ENCODE data around the gene PWWP2B.

The PWWP2B gene

DNA sequence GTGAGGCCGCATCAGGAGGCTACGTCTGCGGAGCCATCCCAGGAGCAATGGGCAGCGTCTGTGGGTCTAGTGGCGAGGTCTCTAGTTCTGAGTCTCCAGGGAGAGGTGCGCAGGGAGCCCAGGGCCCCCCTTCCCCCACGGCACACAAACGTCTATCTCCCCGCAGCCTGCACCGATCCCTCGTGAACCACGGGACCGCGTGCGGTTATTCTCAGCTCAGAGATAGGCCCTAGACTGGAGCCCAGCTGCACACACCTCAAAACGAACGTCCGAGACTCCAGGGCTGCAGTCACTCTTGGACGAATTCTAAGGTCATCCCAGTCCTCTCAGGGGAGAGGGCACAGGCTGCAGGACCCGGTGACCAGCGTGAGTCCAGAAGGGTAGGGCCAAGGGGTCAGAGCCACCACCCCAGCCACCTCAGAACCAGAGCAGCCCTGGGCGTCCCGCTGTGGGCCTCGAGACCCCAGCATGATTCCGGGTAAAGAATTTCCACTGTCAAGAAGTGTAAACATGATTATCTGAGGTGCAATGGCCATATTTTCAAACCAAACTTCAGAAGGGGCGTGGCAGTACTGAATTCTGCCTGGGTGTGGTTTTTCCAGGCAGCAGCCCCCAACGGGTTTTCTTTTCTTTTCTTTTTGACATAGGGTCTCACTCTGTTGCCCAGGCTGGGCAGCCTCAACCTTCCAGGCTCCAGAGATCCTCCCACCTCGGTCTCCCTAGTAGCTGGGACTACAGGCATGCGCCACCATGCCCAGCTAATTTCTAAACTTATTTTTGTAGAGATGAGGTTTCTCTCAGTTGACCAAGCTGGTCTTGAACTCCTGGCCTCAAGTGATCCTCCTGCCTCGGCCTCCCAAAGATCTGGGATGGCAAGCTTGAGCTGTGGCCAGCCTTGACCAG lies 57.5 kb downstream of the PWWP2B start:
- Histone ChIP-seq H2AFZ (ENCODE audit: low read length) (no peak overlapping the region), H3K9me3 (ENCODE audit: low read length) (no peaks in the 10 kb centered on the region), H3K27ac (ENCODE audit: low read depth, low read length, poor library complexity, severe bottlenecking) (no peak overlapping the region), H3K9me2 (ENCODE audit: low read depth, low read length) (no peaks in the 10 kb centered on the region), H3K27me3 (ENCODE audit: insufficient read depth, low read length) (no peaks in the 10 kb centered on the region), H3K79me2 (ENCODE audit: insufficient read depth, low read length) (no peaks in the 10 kb centered on the region), H3K4me2 (ENCODE audit: low read length) (no peak overlapping the region), H3K36me3 (ENCODE audit: insufficient read depth, low read length) (no peaks in the 10 kb centered on the region), H3K4me1 (ENCODE audit: insufficient read depth, low read length, severe bottlenecking) (peaks cover 6% of the 10 kb centered on the region), H3K4me3 (ENCODE audit: low read depth, low read length, poor library complexity, severe bottlenecking) (no peak overlapping the region), H4K20me1 (ENCODE audit: insufficient read depth, low read length) (no peaks in the 10 kb centered on the region), H3F3A (ENCODE audit: insufficient read depth, low read length) (no peaks in the 10 kb centered on the region), H3K9ac (ENCODE audit: low read length) (no peak overlapping the region)
- TF ChIP-seq CTCF (IDR thresholded peaks at IDR 0.05; ENCODE audit: low read length) = no peak
- TF ChIP-seq EZH2 (IDR thresholded peaks at IDR 0.05; ENCODE audit: borderline replicate concordance, low read length) = no peak

GRCh38 chr10:132455441-132455971 lies 58.5 kb downstream of the PWWP2B start:
- no peaks in the 10 kb centered on the region for H3K9me2 ChIP-seq (ENCODE audit: low read depth, low read length)
- no peaks in the 10 kb centered on the region for H3K9me3 ChIP-seq (ENCODE audit: low read length)
- no peaks in the 10 kb centered on the region for H3K36me3 ChIP-seq (ENCODE audit: insufficient read depth, low read length)
- no peak overlapping the region for H3K27ac ChIP-seq (ENCODE audit: low read depth, low read length, poor library complexity, severe bottlenecking)
- no peaks in the 10 kb centered on the region for H3K27me3 ChIP-seq (ENCODE audit: insufficient read depth, low read length)
- no peak overlapping the region for H3K9ac ChIP-seq (ENCODE audit: low read length)
- H3K4me2 ChIP-seq (ENCODE audit: low read length) = no peak overlapping the region
- H3K79me2 ChIP-seq (ENCODE audit: insufficient read depth, low read length) = no peaks in the 10 kb centered on the region
- peaks cover 6% of the 10 kb centered on the region for H3K4me1 ChIP-seq (ENCODE audit: insufficient read depth, low read length, severe bottlenecking)
- no peaks in the 10 kb centered on the region for H3F3A ChIP-seq (ENCODE audit: insufficient read depth, low read length)
- no peak overlapping the region for H2AFZ ChIP-seq (ENCODE audit: low read length)
- no peaks in the 10 kb centered on the region for H4K20me1 ChIP-seq (ENCODE audit: insufficient read depth, low read length)
- no peak overlapping the region for H3K4me3 ChIP-seq (ENCODE audit: low read depth, low read length, poor library complexity, severe bottlenecking)
- TF ChIP-seq EZH2 (IDR thresholded peaks at IDR 0.05; ENCODE audit: borderline replicate concordance, low read length) (no peak), CTCF (IDR thresholded peaks at IDR 0.05; ENCODE audit: low read length) (no peak)

DNA sequence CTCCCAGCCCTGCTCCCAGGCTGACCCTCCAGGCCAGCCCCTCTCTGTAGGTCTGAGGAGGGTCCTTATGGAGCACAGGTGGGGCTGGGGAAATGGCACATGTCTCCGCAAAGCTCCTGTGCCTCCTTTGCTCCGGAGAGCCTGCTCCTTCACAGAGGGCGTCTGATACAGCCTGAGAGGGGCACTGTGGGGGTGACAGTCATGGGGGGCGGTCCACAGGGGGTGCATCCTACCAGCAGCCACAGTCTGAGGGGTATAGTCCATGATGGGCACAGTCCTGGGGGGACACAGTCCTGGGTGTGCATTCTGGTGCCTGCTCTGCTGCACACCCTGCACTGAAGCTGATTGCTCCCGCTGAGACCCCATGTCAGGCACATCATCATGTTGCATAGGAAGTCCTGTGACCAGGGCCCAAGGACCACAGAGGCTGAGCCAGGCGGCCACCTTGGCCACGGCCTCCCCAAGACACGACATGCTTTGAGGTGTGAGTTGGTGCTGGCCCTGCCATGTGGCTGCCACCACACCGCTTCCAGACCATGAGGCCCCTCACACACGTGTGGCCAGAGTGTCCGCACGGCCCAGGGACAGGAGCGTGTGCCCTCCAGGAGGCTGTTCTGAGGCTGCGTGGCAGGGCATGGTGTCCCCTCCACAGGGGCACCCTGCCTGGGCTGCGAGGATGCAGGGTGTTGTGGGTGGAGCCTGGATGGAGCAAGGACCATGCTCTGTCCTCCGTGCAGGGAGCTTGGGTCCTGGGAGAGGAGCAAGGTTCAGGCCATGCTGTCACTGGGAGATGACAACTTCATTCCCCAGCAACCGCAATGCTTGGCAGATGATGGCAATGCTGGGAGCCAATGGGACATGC lies 59.2 kb downstream of the PWWP2B start:
- Histone ChIP-seq H3K36me3 (ENCODE audit: insufficient read depth, low read length) (no peaks in the 10 kb centered on the region), H3K27me3 (ENCODE audit: insufficient read depth, low read length) (no peaks in the 10 kb centered on the region), H2AFZ (ENCODE audit: low read length) (no peak overlapping the region), H3K4me2 (ENCODE audit: low read length) (no peak overlapping the region), H3F3A (ENCODE audit: insufficient read depth, low read length) (no peaks in the 10 kb centered on the region), H3K4me1 (ENCODE audit: insufficient read depth, low read length, severe bottlenecking) (peaks cover 6% of the 10 kb centered on the region), H3K79me2 (ENCODE audit: insufficient read depth, low read length) (no peaks in the 10 kb centered on the region), H3K9ac (ENCODE audit: low read length) (no peak overlapping the region), H3K4me3 (ENCODE audit: low read depth, low read length, poor library complexity, severe bottlenecking) (no peak overlapping the region), H3K27ac (ENCODE audit: low read depth, low read length, poor library complexity, severe bottlenecking) (no peak overlapping the region), H3K9me3 (ENCODE audit: low read length) (no peaks in the 10 kb centered on the region), H3K9me2 (ENCODE audit: low read depth, low read length) (no peaks in the 10 kb centered on the region), H4K20me1 (ENCODE audit: insufficient read depth, low read length) (no peaks in the 10 kb centered on the region)
- TF ChIP-seq CTCF (IDR thresholded peaks at IDR 0.05; ENCODE audit: low read length) (no peak), EZH2 (IDR thresholded peaks at IDR 0.05; ENCODE audit: borderline replicate concordance, low read length) (no peak)

Measured in OCI-LY1 (cell line).